Adrenal gland (tissue), 12 donors: ENCODE results near the gene TMEM192. TPM values are rescaled to one million over a fixed set of nuclear protein-coding genes. Genes with fewer than 3 reads are reported as not detected.
A peak's percentile ranks its signal among the peaks of the same experiment; 100 is the strongest.

Source experiments
- DNase-seq, 7 donors: peaks; one replicate each; pipeline ENCODE4 v3.0.0-alpha.2; 2019 to 2020
- H3K27ac ChIP-seq, 5 donors: fragments of 200-600 bp; sonication (generic) in 4 of 5; 1 replicate in 3 of 5; 2 replicates in 2 of 5; pipeline versions ENCODE4 v1.5.1 to v1.8.0; 2016 to 2020; ENCODE audit warnings: mild to moderate bottlenecking in 1 of 5
- H3K27me3 ChIP-seq: fragments of 200-600 bp; 2 replicates; pipeline ENCODE4 v1.8.0; 2021
- H3K36me3 ChIP-seq, 2 donors: fragments of 200-600 bp; replicated peaks in 1 of 2; 1 replicate in 1 of 2; 2 replicates in 1 of 2; pipeline versions ENCODE4 v1.5.1 to v1.8.0; 2018 to 2022
- H3K4me1 ChIP-seq, 2 donors: fragments of 200-600 bp; replicated peaks in 1 of 2; 1 replicate in 1 of 2; 2 replicates in 1 of 2; pipeline versions ENCODE4 v1.5.1 to v1.8.0; 2018 to 2021
- H3K4me3 ChIP-seq, 4 donors: fragments of 200-600 bp; sonication (generic) in 3 of 4; one replicate each; pipeline ENCODE4 v1.5.1; 2016 to 2018
- H3K9me3 ChIP-seq, 3 donors: fragments of 200-600 bp; sonication (generic) in 1 of 3; replicated peaks in 1 of 3; 1 replicate in 2 of 3; 2 replicates in 1 of 3; pipeline versions ENCODE4 v1.5.1 to v1.8.0; 2016 to 2021
- CTCF ChIP-seq, 6 experiments: fragments of 450-650 bp in 4 of 6; fragments of 200-600 bp in 2 of 6; sonication (generic) in 1 of 6; IDR thresholded peaks; 1 replicate in 5 of 6; 2 replicates in 1 of 6; pipeline versions ENCODE4 v1.5.1 to v1.8.0; 2016 to 2021; ENCODE audit warnings: antibody characterized with exemption in 6 of 6, mild to moderate bottlenecking in 2 of 6, moderate library complexity in 1 of 6
- POLR2A ChIP-seq, 2 donors: fragments of 450-650 bp; IDR thresholded peaks; one replicate each; pipeline ENCODE4 v1.6.1; 2017; ENCODE audit warnings: antibody characterized with exemption in 2 of 2, mild to moderate bottlenecking in 2 of 2, moderate library complexity in 1 of 2
- WGBS, 4 donors: extraction: QIAGEN DNeasy Blood & Tissue Kit in 2 of 4; methylation state at CpG; one replicate each; pipeline versions ENCODE4 v1.1.5 to v1.1.7; 2013 to 2017; 5-methylcytosine and 5-hydroxymethylcytosine counted together
- intact Hi-C, 2 donors: fragments of 100-400 bp; cut with DNase I; formaldehyde crosslinking; loops; one replicate each; pipeline versions ENCODE4 v1.14.1 to v1.15.0; 2022 to 2023
- polyA plus RNA-seq, 3 donors: library from polyadenylated mRNA; stranded (reverse); fragments of 200-250 nt in 2 of 3; fragments of 350-450 nt in 1 of 3; fragmentation: Illumina TruSeq in 1 of 3; extraction: RNeasy Lipid Tissue Mini Kit (QIAGEN cat#74804) in 1 of 3; gene quantifications; one replicate each; pipeline ENCODE4 v1.2.3, GENCODE V29; 2013 to 2014
- total RNA-seq, 9 donors: library from RNA; depleted of rRNA in 4 of 9; stranded (reverse); fragments of >200 nt in 4 of 9; fragments of 120-200 nt in 1 of 9; fragmentation: NEBNext Ultra II Directional in 1 of 9; extraction: Animal tissue kit (Norgen Biotek cat#: 25700) in 1 of 9; gene quantifications; one replicate each; pipeline versions ENCODE4 v1.1.0 to v1.2.4, GENCODE V29; 2013 to 2023
- donor health status: healthy with polysubstance abuse.
- donor health status: Bipolar disorder and iron deficiency.
- donor health status: DM: yes; HTN: yes; CAD: no.
- donor health status: DM: no; HTN: no; CAD: no.
- donor health status: DM: no; HTN: no; CAD: no.
- donor health status: DM: yes; HTN: yes; CAD: no.

The TMEM192 gene
- total and polyA plus RNA-seq, 12 donors = 4.3 to 36.6 (median 22.1) TPM

- H3K4me1 ChIP-seq = no peaks in the 10 kb centered on the region
- DNase-seq = no peak
- no peaks in the 10 kb centered on the region for H3K36me3 ChIP-seq
- H3K4me3 ChIP-seq = no peak overlapping the region
- TF ChIP-seq CTCF (IDR thresholded peaks at IDR 0.05) (no peak), POLR2A (IDR thresholded peaks at IDR 0.05) (no peak)
- no peaks in the 10 kb centered on the region for H3K27me3 ChIP-seq
- H3K27ac ChIP-seq = no peak overlapping the region
- intact Hi-C loops = no loop called here
- H3K9me3 ChIP-seq = no peaks in the 10 kb centered on the region
These were observed 41.8 kb upstream of the TMEM192 start for GRCh38 chr4:165154482-165154881.

DNA sequence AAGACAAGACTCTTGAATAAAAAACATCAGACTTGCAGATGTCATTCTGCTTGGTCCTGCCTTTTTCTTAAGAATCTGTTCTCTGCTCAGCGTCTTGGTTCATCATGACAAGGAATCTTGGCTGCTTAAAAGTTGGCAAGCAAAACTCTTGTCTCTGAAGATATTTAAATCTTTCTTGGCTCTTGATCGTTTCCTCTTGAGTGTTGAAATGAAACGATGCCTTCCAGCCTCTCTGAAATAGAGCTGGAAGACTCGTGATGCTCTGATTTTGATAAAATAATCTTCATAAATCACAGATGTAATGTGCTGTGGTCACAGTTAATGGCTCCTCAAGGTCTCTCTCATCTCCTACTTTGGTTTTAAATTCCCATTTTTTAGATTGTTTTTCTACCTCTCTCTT, 39.9 kb upstream of the TMEM192 start:
- Histone ChIP-seq H3K4me3 (no peak overlapping the region), H3K27ac (no peak overlapping the region), H3K4me1 (no peaks in the 10 kb centered on the region), H3K9me3 (no peaks in the 10 kb centered on the region), H3K36me3 (no peaks in the 10 kb centered on the region), H3K27me3 (no peaks in the 10 kb centered on the region)
- TF ChIP-seq CTCF (IDR thresholded peaks at IDR 0.05) (no peak), POLR2A (IDR thresholded peaks at IDR 0.05) (no peak)
- no peak for DNase-seq
- intact Hi-C loops = no loop called here
- WGBS, 4 donors = 20 to 36% (median 24%) methylated on average over 4 of the region's 4 CpGs

DNA sequence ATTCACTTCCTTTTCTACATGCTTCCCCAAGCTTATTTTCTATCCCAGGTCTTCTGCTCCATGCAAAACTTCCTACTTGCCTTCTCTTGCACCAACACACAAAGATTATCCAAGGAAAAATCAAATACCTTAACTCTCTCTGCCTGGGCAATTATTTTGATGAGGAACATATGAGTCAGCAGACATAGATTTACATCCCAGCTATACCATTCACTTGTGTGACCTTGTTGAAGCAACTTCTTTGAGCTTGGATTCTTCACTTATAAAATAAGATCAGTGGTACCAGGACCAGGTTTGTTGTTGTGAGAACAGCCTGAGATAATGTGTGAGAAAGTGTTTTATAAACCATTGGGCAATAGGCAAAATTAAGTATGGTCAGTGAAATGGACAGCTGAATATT, 39.1 kb upstream of the TMEM192 start:
- Histone ChIP-seq H3K9me3 (no peaks in the 10 kb centered on the region), H3K27me3 (no peaks in the 10 kb centered on the region), H3K4me1 (no peaks in the 10 kb centered on the region), H3K27ac (no peak overlapping the region), H3K36me3 (no peaks in the 10 kb centered on the region), H3K4me3 (no peak overlapping the region)
- intact Hi-C loops = no loop called here
- TF ChIP-seq CTCF (IDR thresholded peaks at IDR 0.05) (peak in 1 of 6 experiments; percentile 2), POLR2A (IDR thresholded peaks at IDR 0.05) (no peak)
- no peak for DNase-seq

GRCh38 chr4:165150545-165150944, 37.9 kb upstream of the TMEM192 start:
- H3K27me3 ChIP-seq = no peaks in the 10 kb centered on the region
- no peaks in the 10 kb centered on the region for H3K36me3 ChIP-seq
- intact Hi-C loops = no loop called here
- no peak for DNase-seq
- H3K27ac ChIP-seq = no peak overlapping the region
- H3K9me3 ChIP-seq = no peaks in the 10 kb centered on the region
- TF ChIP-seq CTCF (IDR thresholded peaks at IDR 0.05) (no peak), POLR2A (IDR thresholded peaks at IDR 0.05) (no peak)
- WGBS, 4 donors = 75 to 96% (median 91%) methylated on average over 3 of the region's 3 CpGs
- H3K4me1 ChIP-seq = no peaks in the 10 kb centered on the region
- H3K4me3 ChIP-seq = no peak overlapping the region
